GM19463 (cell line): ENCODE measurements around the gene P2RX1.
"Not testable (repeated sequence)": the region's sequence is repeated elsewhere in the genome, so short reads cannot be mapped to it uniquely, and the experiment has no call there.

ENCODE experiments used
- ATAC-seq: cut with Tn5 transposase; IDR thresholded peaks from one replicate; pipeline ENCODE4 v1.9.1; 2021; ENCODE audit warnings: mild to moderate bottlenecking, moderate library complexity; ENCODE audit not compliant: unreplicated experiment

The P2RX1 gene

DNA sequence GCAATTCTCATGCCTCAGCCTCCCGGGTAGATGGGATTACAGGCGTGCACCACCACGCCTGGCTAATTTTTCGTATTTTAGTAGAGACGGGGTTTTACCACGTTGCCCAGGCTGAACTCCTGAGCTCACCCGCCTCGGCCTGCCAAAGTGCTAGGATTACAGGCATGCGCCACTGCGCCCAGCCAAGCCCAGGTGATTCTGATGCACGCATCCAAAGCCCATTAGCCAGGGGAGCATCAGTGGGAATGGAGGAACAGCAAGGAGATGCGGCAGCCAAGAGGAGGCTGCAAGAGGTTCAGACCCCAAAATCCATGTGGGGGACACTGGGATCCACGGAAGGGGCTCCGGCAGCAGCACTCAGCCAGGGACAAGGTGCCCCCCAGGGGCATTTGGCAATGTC, 35.9 kb upstream of the P2RX1 start:
- ATAC-seq = no peak

DNA sequence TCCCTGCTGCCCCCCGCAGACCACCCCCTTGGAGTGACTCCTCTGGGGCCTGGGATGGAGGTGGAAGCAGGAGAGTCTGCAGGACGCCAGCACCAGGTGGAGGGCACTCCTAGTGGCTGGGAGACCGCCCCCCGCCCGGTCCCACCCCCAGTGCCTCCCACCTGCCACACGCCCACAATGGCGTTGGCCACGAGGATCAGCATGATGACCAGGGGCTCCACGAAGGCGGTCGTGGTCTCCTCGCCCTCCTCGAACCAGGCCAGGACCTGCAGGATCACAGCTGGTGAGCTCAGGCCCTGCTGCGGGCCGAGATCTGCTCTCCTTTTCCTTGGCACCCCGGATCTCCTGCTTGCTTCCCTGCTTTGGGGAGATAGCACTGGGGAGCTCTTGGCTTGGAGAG, 35.2 kb upstream of the P2RX1 start:
- no peak for ATAC-seq

DNA sequence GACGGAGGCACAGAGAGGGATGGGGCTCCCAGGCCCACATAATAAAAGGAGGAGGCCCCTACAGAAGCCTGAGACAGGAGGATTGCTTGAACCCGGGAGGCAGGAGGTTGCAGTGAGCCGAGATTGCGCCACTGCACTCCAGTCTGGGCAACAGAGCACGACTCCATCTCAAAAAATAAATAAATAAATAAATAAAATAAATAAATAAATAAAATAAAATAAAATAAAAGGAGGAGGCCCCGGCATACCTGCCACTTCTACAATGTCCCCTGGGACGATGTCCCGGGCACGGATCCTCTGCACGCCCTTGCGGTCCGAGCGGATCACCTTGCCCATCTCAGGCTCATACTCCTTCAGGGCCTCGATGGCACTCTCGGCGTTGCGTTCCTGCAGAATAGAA, 34.7 kb upstream of the P2RX1 start:
- ATAC-seq = no peak

DNA sequence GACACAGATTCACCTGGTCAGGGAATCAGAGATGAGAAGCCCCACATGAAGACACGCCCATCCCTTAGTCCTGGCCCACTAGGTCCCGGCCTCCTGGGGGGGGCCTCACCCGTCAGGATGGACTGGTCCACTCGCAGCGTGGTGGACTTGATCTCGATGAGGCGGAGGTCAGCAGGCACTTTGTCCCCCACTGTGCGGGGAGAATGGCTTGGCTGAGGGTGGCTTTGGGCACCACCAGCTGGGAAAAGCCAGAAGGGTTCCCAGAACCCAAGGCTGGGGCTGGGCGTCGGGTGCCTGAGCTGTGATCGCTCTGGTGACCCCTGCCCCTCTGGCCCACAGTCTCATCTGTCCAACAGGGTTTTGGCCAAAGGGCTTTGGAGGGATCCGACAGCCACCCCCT, 34.3 kb upstream of the P2RX1 start:
- no peak for ATAC-seq

GRCh38 chr17:3949418-3949817, 33.2 kb upstream of the P2RX1 start:
- ATAC-seq = no peak

GRCh38 chr17:3948551-3948950, 32.3 kb upstream of the P2RX1 start:
- ATAC-seq = not testable (repeated sequence)

DNA sequence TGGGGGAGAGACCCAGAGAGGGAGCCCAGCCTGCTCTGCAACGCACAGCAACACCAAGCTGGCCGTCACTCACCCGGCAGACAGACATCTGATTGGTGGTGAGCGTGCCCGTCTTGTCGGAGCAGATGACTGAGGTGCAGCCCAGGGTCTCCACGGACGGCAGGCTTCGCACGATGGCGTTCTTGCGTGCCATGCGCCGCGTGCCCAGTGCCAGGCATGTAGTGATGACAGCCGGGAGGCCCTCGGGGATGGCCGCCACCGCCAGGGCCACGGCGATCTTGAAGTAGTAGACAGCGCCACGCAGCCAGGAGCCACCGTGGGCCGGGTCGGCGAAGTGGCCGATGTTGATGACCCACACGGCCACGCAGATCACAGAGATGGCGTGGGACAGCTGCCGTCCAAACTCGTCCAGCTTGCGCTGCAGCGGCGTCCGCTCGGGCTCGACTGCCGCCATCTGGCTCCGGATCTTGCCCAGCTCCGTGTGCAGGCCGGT, 31.1 kb upstream of the P2RX1 start:
- no peak for ATAC-seq

- ATAC-seq = no peak
Observed at GRCh38 chr17:3946711-3947235, 30.5 kb upstream of the P2RX1 start.

DNA sequence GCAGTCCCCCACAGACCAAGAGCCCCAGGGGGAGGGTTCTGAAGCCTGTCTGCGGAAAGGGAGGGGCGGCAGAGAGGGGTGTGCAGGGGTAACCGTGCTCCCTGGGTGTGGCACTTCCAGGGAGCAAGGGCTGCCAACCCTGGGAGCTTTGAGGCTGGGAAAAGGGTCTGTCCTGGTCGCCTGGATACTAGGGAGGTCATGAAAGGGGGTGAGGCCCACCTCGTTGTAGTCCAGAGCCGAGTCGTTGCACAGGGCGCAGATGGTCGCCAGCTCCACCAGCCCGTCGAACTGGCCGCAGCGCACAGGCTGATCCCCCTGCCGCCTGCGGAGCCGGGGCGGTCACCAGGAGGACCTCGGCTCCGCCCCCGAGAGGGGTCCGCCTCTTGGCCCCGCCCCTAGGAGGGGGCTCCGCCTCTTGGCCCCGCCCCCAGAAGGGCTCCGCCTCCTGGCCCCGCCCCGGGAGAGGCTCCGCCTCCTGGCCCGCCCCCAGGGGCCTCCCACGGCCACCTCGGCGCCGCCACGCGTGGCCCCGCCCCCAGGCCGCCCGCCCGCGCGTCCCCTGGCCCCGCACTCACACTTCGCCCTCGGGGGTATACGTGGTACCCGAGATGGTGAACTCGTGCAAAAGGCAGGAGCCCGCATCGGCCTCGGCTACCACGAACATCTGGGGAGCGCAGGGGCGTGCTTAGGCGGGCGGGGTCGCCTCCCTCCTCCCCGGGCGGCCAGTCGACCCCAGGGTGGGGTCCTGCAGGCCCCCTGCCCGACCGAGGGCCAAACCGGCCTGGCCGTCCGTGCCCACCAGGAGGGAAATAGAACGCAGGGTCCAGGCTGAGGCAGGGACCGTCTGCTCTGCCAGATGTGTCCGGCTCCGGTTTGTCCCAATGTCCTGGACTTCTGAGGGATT, 28.5 kb upstream of the P2RX1 start:
- ATAC-seq = no peak

DNA sequence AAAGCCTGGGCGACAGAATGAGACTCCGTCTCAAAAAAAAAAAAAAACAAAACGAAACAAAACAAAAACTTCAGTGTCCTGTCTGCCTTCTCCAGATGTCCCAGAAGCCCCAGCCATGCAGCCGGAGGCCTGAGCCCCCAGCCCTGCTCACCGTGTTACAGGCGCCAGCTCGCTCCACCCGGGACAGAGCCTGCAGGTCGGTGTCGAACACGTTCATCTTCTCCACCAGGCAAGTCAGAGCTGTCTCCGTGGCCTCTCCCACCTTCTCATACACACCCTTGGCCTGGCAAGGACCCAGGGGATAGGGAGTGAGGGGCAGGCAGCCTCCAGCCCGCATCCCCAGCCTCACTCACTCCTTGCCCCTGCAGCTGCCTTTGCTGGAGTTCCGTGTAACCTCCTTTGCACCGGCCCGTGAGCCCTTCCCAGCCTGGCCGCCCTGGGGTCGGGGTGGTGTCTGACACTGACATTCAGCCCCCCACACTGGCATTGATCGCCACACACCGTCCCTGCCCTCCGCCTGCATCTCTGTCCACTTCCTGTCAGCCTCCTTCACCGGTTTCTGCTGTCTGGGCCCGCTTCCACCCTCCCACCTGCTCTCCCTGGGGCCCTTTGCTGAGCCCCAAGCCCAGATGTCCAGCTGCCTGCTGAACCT, 27.1 kb upstream of the P2RX1 start:
- no peak for ATAC-seq

DNA sequence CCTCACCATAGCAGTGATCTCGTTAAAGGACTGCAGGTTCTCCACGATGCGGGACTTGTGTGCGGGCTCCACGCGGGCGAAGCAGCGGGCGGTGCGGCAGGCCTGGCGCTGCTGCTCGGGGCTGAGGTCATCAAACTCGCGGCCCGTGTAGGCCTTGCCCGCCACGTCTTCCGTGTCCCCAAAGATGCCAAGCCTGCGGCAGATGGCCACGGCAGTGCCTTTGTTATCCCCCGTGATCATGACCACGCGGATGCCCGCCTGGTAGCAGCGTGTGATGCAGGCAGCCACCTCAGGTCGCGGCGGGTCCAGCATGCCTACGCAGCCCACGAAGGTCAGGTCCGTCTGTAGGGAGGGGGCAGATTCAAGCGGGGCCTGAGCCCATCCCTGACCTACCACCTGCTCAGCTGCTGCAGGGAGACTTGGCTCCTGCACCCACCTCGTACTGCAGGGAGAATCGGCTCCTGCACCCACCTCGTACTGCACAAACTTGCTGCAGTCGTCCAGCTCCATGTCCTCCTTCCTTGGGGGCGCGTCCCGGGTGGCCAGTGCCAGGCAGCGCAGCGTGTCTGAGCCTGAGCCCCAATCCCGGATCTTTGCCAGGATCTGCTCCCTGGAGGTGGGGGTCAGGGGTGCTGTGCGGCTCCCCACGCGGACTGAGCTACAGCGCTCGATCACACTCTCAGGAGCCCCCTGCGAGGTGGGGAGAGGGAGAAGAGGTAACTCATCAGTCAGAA, 24.9 kb upstream of the P2RX1 start:
- no peak for ATAC-seq

GRCh38 chr17:3937359-3937758, 21.1 kb upstream of the P2RX1 start:
- ATAC-seq = no peak

DNA sequence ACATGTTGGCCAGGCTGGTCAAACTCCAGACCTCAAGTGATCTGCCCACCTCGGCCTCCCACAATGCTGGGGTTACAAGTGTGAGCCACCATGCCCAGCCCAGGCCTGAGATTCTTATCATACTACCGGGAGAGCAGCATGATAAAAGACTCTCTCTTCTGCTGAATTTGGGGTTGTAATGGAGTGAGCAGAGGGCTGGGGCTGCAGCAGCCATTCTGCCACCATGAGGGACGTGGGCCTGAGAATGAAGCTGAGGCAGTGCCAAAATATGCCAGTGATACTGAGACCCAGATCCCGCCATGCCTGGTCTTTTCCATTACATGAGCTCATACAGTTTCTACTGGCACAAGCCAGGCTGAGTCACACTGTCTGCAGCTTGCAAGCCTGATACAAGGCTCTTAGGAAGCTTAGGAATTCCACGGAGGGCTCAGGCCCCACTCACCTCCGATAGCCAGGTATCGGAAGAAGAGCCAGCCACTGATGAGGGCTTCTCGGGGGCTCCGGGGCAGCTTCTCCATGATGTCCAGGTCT, 19.6 kb upstream of the P2RX1 start:
- no peak for ATAC-seq

DNA sequence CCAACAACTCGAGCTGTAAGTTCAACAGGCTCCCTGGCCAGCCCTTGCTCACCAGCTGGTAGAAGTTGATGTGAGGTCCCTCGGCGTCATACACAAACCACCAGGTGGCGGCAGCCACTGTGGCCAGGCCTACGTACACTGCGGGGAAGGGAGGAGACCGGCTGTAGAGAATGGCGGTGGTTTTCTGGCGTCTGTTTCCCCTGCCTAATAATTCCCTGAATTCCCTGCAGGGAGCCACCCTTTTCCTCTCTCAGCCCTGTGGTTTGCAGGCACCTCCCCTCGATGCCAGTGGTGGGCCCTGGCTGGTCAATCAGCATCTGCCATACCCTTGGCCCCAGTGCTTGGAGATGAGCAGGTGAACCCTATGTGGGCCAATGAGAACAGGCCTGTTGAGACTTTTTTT, 18.9 kb upstream of the P2RX1 start:
- ATAC-seq = no peak

DNA sequence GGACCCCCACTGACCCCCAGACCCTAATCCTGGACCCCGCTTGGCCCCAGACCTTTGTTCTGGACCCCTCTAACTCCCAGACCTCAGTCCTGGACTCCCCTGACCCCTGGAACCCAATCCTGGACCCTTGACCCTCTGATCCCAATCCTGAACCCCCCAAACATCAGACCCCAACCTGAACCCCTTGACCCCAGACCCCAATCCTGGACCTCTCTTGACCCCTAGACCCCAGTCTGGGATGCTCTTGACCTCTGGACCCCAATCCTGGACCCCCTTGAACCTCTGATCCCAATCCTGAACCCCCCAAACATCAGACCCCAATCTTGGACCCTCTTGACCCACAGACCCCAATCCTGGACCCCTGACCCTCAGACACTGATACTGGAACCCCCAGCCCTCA, 13.5 kb upstream of the P2RX1 start:
- no peak for ATAC-seq

DNA sequence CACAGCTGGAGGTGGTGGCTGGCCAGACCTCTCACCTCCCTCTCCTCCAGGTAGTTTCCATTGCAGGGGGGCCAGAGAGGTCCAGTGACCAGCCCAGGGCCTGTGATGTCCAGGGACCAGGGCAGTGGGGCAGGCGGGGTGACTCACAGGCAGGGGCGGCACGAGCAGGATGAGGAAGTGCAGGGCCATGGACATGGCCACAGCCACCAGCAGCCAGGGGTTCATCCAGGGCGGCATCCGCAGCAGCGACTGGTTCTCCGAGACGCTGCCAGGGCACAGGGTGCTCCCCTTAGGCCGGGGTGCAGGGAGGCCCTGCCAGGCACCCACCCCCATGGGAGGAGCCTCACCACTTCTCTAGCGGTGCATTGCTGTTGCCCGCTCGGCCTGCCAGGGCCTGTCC, 12.9 kb upstream of the P2RX1 start:
- ATAC-seq = no peak

DNA sequence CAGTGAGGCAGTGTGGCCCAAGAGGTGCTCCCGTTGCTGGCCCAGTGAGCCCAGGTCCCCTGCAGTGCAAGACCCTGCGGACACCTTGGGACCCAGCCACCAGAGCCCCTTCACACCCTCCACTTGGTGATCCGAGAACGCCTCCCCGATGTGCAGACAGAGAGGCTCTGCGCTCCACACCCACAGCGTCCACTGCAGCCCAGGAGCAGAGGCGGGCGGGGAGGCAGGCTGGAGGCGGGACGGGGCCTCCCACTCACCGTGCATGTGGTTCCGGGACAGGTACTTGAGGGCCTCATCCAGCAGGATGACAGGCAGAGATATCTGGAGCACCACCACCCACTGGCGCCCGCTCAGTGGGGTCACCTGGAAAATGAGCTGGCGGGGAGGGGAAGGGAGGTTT, 12.1 kb upstream of the P2RX1 start:
- no peak for ATAC-seq

- no peak for ATAC-seq
Observed at GRCh38 chr17:3927628-3928340, 11.5 kb upstream of the P2RX1 start.

GRCh38 chr17:3926860-3927627, 10.8 kb upstream of the P2RX1 start:
- no peak for ATAC-seq
